ENCODE data around the gene CARM1. TPM values are rescaled to one million over a fixed set of nuclear protein-coding genes. Genes with fewer than 3 reads are reported as not detected.
A peak's percentile ranks its signal among the peaks of the same experiment; 100 is the strongest.

CARM1 gene
- total RNA-seq, 2 donors from 2014 or later, result 6.3 to 11.7 TPM

GRCh38 chr19:10861103-10861651 lies 10.2 kb upstream of the CARM1 start:
- ATAC-seq (no peak), DNase-seq (peak; percentile 31 to 53 (median 42))
- H3K9me3 ChIP-seq, result no peaks in the 10 kb centered on the region
- H3K4me3 ChIP-seq, result no peak overlapping the region
- H3K27ac ChIP-seq, result no peak overlapping the region
- WGBS, 2 donors, result 61 to 68% methylated on average over 7 of the region's 7 CpGs
- no peaks in the 10 kb centered on the region for H3K27me3 ChIP-seq
- TF ChIP-seq POLR2A (IDR thresholded peaks at IDR 0.05) (no peak), CTCF (IDR thresholded peaks at IDR 0.05) (peak in 4 of 7 experiments; percentile 19 to 35 (median 28))
- peaks cover 19% of the 10 kb centered on the region for H3K4me1 ChIP-seq
- intact Hi-C loops (cut with DNase I), result no loop called here
- H3K36me3 ChIP-seq (replicated peaks in 1 of 2; ENCODE audit: insufficient read depth in 1 of 2, low read depth in 2 of 2), result no peaks in the 10 kb centered on the region

GRCh38 chr19:10862561-10863106 lies 8.7 kb upstream of the CARM1 start:
- ATAC-seq (peak; percentile 6), DNase-seq (no peak)
- intact Hi-C loops (cut with DNase I), result no loop called here
- Histone ChIP-seq H3K9me3 (no peaks in the 10 kb centered on the region), H3K4me1 (peaks cover 19% of the 10 kb centered on the region), H3K27me3 (no peaks in the 10 kb centered on the region), H3K36me3 (replicated peaks in 1 of 2; ENCODE audit: insufficient read depth in 1 of 2, low read depth in 2 of 2) (no peaks in the 10 kb centered on the region), H3K27ac (peak overlapping the region in 3 of 4 donors; percentile 25 to 45 (median 42)), H3K4me3 (no peak overlapping the region)
- 83% methylated on average over 6 of the region's 6 CpGs for WGBS, 2 donors
- no peak for TF ChIP-seq CTCF (IDR thresholded peaks at IDR 0.05)
- TF ChIP-seq POLR2A (IDR thresholded peaks at IDR 0.05), result no peak

- peak overlapping the region; percentile 7 to 45 (median 34) for H3K27ac ChIP-seq
- no peaks in the 10 kb centered on the region for H3K27me3 ChIP-seq
- no peak overlapping the region for H3K4me3 ChIP-seq
- DNase-seq (peak; percentile 43 to 56 (median 54)), ATAC-seq (peak; percentile 24)
- WGBS, 2 donors, result 45 to 46% methylated on average over 16 to 18 of the region's 18 CpGs
- intact Hi-C loops (cut with DNase I), result no loop called here
- peaks cover 19% of the 10 kb centered on the region for H3K4me1 ChIP-seq
- H3K9me3 ChIP-seq, result no peaks in the 10 kb centered on the region
- TF ChIP-seq CTCF (IDR thresholded peaks at IDR 0.05) (no peak), POLR2A (IDR thresholded peaks at IDR 0.05) (no peak)
- no peaks in the 10 kb centered on the region for H3K36me3 ChIP-seq (replicated peaks in 1 of 2; ENCODE audit: insufficient read depth in 1 of 2, low read depth in 2 of 2)
Observed at GRCh38 chr19:10863107-10863717, 8.1 kb upstream of the CARM1 start.

GRCh38 chr19:10864538-10864899 lies 6.8 kb upstream of the CARM1 start:
- H3K4me3 ChIP-seq, result no peak overlapping the region
- no peaks in the 10 kb centered on the region for H3K9me3 ChIP-seq
- DNase-seq (peak; percentile 89 to 92 (median 90)), ATAC-seq (peak; percentile 92)
- no peak for TF ChIP-seq POLR2A (IDR thresholded peaks at IDR 0.05)
- peak; percentile 79 to 92 (median 88) for TF ChIP-seq CTCF (IDR thresholded peaks at IDR 0.05)
- H3K36me3 ChIP-seq (replicated peaks in 1 of 2; ENCODE audit: insufficient read depth in 1 of 2, low read depth in 2 of 2), result no peaks in the 10 kb centered on the region
- peaks cover 19% of the 10 kb centered on the region for H3K4me1 ChIP-seq
- H3K27me3 ChIP-seq, result no peaks in the 10 kb centered on the region
- H3K27ac ChIP-seq, result peak overlapping the region in 3 of 4 donors; percentile 33 to 49 (median 35)
- 5 to 11% methylated on average over 6 of the region's 6 CpGs for WGBS, 2 donors
- intact Hi-C loops (cut with DNase I), result no loop called here

Measured in body of pancreas (tissue), 4 donors.